Measurements from ENCODE around the gene CLIC5. TPM values are rescaled to one million over a fixed set of nuclear protein-coding genes. Genes with fewer than 3 reads are reported as not detected.

The CLIC5 gene
- polyA plus RNA-seq, 1 experiment = not detected

DNA sequence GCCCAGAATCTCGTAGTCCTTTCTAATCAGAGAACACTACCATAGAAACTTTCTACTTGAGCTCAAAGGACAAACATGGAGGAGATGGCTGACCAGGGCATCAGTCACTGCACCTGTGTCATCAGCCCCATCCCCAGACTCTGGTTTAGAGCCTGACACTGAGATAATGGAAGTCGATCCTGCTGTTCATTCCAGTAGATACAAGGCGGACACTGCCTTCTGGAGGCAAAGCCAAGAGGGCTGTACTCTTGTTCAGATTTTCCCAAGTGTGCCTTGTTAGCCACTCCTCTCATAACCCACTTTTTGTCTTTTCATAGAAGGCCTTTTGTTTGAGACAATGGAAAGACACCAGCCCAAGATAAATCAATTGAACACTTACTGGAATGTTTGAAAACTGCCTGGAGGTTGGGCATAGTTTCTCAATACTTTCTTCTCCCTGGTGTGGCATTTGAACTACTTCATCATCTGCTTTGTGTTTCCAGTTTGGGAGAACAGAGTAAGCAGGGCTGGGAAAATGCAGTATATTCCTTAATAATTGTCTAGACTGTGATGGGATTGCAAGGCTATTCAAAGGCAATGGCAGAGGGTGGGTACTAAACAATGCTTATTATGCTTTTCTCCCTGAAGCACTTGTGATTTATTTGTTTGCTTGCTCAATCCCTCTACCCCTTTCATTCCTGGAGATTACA, 99.7 kb downstream of the CLIC5 start:
- DNase-seq (ENCODE audit: low read depth, low spot score) = no peak
- CTCF ChIA-PET = no interaction called here
- TF ChIP-seq, protein P1, sequence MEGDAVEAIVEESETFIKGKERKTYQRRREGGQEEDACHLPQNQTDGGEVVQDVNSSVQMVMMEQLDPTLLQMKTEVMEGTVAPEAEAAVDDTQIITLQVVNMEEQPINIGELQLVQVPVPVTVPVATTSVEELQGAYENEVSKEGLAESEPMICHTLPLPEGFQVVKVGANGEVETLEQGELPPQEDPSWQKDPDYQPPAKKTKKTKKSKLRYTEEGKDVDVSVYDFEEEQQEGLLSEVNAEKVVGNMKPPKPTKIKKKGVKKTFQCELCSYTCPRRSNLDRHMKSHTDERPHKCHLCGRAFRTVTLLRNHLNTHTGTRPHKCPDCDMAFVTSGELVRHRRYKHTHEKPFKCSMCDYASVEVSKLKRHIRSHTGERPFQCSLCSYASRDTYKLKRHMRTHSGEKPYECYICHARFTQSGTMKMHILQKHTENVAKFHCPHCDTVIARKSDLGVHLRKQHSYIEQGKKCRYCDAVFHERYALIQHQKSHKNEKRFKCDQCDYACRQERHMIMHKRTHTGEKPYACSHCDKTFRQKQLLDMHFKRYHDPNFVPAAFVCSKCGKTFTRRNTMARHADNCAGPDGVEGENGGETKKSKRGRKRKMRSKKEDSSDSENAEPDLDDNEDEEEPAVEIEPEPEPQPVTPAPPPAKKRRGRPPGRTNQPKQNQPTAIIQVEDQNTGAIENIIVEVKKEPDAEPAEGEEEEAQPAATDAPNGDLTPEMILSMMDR (IDR thresholded peaks at IDR 0.05; ENCODE audit: low read depth, low read length) = no peak
- Histone ChIP-seq H3K27me3 (ENCODE audit: control insufficient read depth, insufficient read depth, low read length) (peaks cover under 1% of the 10 kb centered on the region), H3K9me3 (ENCODE audit: control insufficient read depth, insufficient read depth, low read length) (no peaks in the 10 kb centered on the region), H3K27ac (ENCODE audit: low read depth, low read length) (no peak overlapping the region), H3K4me3 (ENCODE audit: low read depth, low read length) (no peak overlapping the region)
- POLR2A ChIA-PET = no interaction called here

DNA sequence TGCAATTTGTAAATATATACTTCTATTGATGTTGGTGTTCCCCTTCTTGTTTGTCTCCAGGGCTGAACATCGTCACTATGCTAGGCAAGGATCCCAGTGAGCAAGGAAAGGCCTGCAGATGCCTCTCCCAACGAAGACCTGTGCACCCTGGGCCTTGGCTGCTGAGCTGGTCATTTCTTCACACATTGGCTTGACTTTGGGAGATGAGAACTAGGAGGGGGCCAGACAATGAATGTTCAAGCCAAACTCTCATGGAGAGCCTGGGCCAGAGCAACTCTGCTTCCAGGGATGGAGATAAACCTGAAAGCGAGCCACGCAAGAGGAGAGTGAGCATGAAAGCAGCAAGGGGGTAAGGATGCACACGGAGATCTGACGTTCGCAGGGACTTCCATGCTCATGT, 104.0 kb downstream of the CLIC5 start:
- Histone ChIP-seq H3K4me3 (ENCODE audit: low read depth, low read length) (no peak overlapping the region), H3K27me3 (ENCODE audit: control insufficient read depth, insufficient read depth, low read length) (peaks cover 3% of the 10 kb centered on the region), H3K27ac (ENCODE audit: low read depth, low read length) (no peak overlapping the region), H3K9me3 (ENCODE audit: control insufficient read depth, insufficient read depth, low read length) (no peaks in the 10 kb centered on the region)
- POLR2A ChIA-PET = no interaction called here
- TF ChIP-seq, protein P1 (IDR thresholded peaks at IDR 0.05; ENCODE audit: low read depth, low read length) = no peak
- DNase-seq (ENCODE audit: low read depth, low spot score) = no peak
- CTCF ChIA-PET = no interaction called here

DNA sequence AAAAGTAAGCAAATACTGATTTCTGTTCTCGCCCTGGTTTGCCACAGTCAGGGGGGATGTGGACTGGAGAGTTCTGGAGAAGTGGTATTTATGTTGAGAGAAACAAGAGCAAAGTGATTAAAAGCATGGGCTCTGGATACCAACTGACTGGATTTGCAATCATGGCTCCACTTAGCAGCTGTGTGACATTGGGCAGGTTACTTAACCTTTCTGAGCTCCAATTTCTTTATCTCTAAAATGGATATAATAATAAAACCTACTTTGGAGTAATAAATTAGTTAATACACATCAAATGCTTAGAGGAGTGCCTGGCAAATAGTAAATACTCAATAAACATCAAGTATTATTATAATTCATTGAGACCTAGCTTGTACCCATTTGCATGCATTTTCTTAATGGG, 111.7 kb downstream of the CLIC5 start:
- Histone ChIP-seq H3K27me3 (ENCODE audit: control insufficient read depth, insufficient read depth, low read length) (peaks cover 6% of the 10 kb centered on the region), H3K27ac (ENCODE audit: low read depth, low read length) (no peak overlapping the region), H3K4me3 (ENCODE audit: low read depth, low read length) (no peak overlapping the region), H3K9me3 (ENCODE audit: control insufficient read depth, insufficient read depth, low read length) (no peaks in the 10 kb centered on the region)
- ChIA-PET CTCF (no interaction called here), POLR2A (no interaction called here)
- TF ChIP-seq, protein P1 (IDR thresholded peaks at IDR 0.05; ENCODE audit: low read depth, low read length) = no peak
- DNase-seq (ENCODE audit: low read depth, low spot score) = no peak

DNA sequence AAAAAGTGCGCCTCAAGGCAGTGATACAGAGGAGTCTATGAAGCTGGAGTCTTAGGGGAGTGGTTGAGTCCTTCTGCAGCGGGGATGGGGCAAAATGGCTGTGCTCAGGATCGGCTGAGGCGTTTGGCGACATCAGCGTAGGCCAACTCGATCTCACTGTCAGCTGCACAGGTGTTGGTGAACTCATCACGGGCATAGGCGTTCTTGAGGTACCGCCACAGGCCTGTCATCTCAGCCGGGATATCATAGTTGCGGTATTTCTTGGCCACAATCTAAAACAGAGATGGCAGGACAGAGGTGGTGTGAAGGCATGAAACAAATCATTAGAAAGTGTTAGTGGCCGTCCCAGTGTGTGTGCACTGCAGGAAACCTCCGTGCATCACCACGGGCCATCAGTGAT, 112.7 kb downstream of the CLIC5 start:
- Histone ChIP-seq H3K27ac (ENCODE audit: low read depth, low read length) (no peak overlapping the region), H3K27me3 (ENCODE audit: control insufficient read depth, insufficient read depth, low read length) (peaks cover 6% of the 10 kb centered on the region), H3K9me3 (ENCODE audit: control insufficient read depth, insufficient read depth, low read length) (no peaks in the 10 kb centered on the region), H3K4me3 (ENCODE audit: low read depth, low read length) (no peak overlapping the region)
- TF ChIP-seq, protein P1 (IDR thresholded peaks at IDR 0.05; ENCODE audit: low read depth, low read length) = no peak
- CTCF ChIA-PET = no interaction called here
- DNase-seq (ENCODE audit: low read depth, low spot score) = no peak
- POLR2A ChIA-PET = no interaction called here

DNA sequence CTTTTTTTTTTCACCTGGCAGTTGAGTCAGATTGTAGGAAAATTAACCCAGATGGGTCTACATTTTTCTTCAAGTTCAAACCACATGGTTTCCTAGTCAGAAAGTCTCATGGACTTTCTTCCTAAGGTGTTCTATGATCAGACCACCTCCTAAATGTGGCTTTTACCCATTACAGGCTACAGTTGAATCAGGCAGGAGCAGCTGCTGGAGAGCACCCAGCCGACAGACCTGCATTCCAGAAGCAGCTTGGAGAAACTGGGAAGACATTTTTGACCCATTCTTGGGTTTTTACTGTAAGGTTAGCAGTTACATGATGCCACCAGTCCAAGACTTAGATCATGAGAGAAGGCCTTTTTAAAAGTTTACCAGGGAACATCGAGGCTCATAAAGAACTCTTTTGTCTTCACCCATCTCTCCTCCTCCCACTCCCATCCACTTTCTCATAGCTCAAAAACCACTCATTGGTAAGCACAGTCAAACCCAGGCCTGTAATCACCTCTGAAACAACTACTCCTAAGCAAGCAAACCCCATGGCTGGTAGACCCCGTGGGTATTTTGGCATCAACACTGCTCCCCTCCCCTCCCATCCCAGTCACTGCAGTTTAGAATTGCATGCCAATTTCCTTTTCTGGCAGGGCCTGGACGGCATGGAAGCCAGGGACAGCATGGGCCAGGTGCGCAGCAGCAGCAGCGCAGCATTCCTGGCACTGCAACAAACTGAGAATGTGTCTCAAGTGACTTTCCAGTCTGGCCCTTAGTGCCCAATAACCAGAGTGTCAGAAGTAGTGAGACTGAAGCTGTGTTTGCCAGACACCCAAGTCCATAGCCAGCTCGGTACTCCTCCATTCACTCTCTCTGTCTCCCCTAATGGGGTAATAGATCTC, 113.7 kb downstream of the CLIC5 start:
- ChIA-PET POLR2A (no interaction called here), CTCF (no interaction called here)
- Histone ChIP-seq H3K27me3 (ENCODE audit: control insufficient read depth, insufficient read depth, low read length) (peaks cover 6% of the 10 kb centered on the region), H3K27ac (ENCODE audit: low read depth, low read length) (no peak overlapping the region), H3K4me3 (ENCODE audit: low read depth, low read length) (no peak overlapping the region), H3K9me3 (ENCODE audit: control insufficient read depth, insufficient read depth, low read length) (no peaks in the 10 kb centered on the region)
- no peak for DNase-seq (ENCODE audit: low read depth, low spot score)
- TF ChIP-seq, protein P1 (IDR thresholded peaks at IDR 0.05; ENCODE audit: low read depth, low read length) = no peak

All from AG04450 (cell line).